ENCODE results near the gene ADCY7.

Gene ADCY7

DNA sequence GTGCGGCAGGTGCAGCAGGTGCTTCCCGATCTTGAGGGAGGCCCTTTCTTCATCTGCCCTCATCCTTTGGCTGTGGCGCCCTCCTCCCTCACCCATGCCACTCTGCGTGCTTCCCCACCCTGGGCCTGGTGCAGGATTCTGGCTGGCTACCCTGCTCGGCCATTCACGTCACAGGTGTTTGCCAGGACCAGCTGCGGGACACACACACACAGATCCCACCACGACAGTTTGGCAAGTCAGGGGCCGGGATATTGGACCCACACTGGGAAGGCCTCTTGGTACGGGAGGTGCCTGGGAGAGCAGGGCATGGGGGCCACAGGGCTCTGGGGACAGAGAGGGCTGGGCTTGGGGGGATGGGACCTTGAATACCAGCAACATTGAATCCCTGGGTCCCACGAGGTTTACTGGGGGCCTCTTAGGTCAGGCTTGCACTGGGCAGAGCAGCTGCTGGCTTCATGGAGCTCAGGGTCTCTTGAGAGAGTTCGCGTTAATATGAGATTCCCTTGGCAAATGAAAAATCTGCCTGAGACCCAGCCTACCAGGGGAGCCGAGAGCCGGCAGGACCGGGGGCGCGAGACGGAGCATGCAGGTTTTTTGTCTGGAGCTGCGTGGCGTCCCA is 15.1 kb downstream of the ADCY7 start:
- H3K4me3 ChIP-seq (replicated peaks in 1 of 2; ENCODE audit: low read depth in 2 of 2, low read length in 2 of 2), result no peak overlapping the region
- DNase-seq (ENCODE audit: low read depth in 2 of 2), result no peak
- TF ChIP-seq, protein P1, sequence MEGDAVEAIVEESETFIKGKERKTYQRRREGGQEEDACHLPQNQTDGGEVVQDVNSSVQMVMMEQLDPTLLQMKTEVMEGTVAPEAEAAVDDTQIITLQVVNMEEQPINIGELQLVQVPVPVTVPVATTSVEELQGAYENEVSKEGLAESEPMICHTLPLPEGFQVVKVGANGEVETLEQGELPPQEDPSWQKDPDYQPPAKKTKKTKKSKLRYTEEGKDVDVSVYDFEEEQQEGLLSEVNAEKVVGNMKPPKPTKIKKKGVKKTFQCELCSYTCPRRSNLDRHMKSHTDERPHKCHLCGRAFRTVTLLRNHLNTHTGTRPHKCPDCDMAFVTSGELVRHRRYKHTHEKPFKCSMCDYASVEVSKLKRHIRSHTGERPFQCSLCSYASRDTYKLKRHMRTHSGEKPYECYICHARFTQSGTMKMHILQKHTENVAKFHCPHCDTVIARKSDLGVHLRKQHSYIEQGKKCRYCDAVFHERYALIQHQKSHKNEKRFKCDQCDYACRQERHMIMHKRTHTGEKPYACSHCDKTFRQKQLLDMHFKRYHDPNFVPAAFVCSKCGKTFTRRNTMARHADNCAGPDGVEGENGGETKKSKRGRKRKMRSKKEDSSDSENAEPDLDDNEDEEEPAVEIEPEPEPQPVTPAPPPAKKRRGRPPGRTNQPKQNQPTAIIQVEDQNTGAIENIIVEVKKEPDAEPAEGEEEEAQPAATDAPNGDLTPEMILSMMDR (IDR thresholded peaks at IDR 0.05; ENCODE audit: low read depth, low read length), result no peak

DNA sequence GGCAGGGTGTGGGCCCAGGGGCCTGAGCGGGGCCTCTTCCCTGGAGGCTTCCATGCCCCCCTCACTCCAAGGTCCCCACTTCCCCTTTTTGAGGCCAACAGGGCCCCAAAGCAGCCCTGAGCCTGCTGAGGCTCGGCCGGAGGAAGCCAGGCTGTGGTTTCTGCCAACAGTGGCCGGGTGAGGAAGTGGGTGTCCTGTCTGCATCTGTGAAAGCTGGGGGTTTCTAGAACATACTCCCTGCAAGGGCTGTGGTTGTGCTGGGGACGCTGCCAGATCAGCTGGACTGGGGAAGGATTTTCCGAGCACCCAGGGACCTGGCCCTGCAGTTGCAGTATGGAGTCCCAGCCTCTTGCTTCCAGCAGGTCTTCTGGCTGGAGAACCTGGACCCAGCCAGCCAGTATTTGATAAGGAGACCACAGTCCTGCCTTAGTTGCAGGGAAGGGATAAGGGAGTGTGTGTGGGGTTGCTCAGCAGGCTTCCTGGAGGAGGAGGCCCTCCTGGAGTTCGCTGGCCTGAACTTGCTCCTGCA is 15.7 kb downstream of the ADCY7 start:
- no peak overlapping the region for H3K4me3 ChIP-seq (replicated peaks in 1 of 2; ENCODE audit: low read depth in 2 of 2, low read length in 2 of 2)
- peak; percentile 22 to 75 for DNase-seq (ENCODE audit: low read depth in 2 of 2)
- TF ChIP-seq, protein P1 (IDR thresholded peaks at IDR 0.05; ENCODE audit: low read depth, low read length), result no peak

DNA sequence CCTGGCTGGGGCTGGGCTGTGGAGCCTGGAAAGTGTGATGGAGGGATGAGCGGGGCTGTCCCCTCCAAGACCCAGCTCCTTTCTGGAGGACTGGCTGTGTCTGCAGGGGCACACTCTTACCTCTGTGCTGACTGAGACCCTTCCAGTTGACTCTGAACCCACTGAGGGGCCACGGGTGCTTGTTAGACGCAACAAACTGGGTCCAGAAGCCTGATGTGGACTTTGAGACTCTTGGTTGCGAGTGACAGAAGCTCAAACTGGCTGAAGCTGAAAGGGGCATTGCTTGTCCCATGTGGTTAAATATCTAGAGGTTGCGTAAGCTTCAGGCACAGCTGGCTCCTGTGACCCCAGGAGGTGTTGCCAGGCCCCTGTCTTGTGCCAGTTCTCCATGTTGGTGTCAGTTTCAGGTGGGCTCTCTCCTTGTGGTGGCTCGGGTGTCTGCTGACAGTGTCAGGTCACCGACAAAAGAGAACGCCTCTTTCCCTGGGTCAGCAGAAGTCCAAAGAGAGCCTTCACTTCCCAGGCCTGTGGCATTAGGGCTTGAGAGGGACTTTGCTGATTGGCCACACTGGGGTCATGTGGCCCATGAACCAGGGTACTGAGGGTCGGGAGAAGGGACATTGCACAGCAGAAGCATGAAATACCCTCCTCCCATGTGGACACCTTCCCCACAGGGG is 16.7 kb downstream of the ADCY7 start:
- TF ChIP-seq, protein P1 (IDR thresholded peaks at IDR 0.05; ENCODE audit: low read depth, low read length), result no peak
- H3K4me3 ChIP-seq (replicated peaks in 1 of 2; ENCODE audit: low read depth in 2 of 2, low read length in 2 of 2), result no peak overlapping the region
- no peak for DNase-seq (ENCODE audit: low read depth in 2 of 2)

DNA sequence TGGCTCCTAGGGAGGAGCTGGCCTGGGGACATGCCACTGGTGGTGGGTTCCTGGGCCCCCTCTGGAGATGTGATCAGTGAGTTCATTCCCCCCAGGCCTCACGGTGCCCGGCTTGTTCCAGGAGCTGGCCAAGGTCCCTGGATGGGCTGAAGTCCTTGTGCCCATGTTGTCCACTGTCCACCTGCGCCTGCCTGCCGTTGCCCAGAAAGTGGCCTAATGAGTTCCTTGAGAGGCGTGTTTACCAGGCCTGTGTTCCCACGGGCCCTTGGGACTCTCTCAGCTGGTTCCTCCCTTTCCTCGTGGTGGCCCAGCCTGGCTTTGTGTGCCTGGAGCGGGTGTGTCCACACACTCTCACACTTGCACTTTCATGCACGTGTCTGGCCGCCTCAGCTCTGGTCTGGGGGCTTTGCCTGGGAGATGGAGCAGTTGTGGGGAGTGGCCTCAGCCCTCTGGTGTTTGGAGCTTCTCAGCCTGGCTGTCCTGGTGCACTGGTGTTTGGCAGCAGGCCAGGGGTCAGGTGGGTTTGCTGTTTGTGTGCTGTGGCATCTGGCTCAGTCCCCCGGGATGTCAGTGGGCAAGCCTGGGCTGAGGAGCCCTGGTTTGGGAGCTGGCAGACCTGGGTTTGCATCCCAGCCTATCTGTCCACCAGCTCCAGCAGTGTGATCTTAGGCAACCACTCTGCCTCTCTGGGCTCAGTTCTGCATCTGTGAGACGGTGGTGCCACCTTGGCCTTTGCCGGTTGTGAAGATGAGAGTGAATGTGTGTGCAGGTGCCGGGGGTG is 18.0 kb downstream of the ADCY7 start:
- no peak for DNase-seq (ENCODE audit: low read depth in 2 of 2)
- TF ChIP-seq, protein P1 (IDR thresholded peaks at IDR 0.05; ENCODE audit: low read depth, low read length), result no peak

DNA sequence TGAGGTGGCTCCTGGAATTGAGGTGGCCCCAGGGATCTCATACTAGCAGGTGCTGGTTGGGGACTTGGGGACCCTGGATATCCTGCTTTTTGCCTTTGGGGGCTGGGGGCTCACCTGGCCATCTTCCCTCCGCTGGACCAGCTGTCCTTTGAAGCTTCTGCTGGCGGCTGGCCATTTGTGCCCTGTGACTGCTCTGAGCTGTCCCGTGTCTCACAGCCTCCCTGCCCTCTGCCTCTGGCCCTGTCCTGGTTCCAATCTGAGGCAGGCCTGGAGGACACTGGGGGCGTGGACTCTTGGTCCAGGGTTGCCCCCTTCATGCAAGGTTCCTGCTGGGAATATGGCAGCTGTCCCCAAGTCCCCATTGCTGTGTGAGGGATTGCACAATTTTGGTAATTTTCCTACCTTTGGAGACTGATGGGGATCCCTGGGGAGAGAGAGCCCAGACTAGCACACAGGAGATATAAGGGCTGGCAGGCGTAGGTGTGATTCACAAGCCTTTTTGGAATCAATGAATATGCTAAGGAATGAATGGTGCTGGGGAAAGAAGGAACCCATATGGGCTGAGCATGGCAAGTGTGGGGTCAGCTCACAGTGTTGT is 19.2 kb downstream of the ADCY7 start:
- no peak overlapping the region for H3K4me3 ChIP-seq (replicated peaks in 1 of 2; ENCODE audit: low read depth in 2 of 2, low read length in 2 of 2)
- TF ChIP-seq, protein P1 (IDR thresholded peaks at IDR 0.05; ENCODE audit: low read depth, low read length), result no peak
- no peak for DNase-seq (ENCODE audit: low read depth in 2 of 2)

More for the DNA sequence above, 18.0 kb downstream of the ADCY7 start:
- no peak overlapping the region for H3K4me3 ChIP-seq (replicated peaks in 1 of 2; ENCODE audit: low read depth in 2 of 2, low read length in 2 of 2)

DNA sequence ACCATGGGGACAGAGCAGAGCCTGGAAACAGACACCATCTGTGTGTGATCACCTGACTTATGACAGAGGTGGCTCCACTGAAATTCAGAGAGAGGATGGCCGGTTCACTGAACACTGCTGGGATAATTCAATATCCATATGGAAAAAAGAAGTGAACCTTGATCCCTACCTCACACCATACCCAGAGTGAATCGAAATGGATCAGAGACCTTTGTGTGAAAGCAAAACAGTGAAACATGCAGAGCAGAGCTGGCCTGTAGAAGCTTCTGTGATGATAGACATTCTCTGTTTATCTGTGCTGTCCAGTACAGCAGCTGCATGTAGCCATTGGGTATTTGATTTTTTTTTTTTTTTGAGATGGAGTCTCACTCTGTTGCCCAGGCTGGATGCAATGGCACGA is 20.3 kb downstream of the ADCY7 start:
- no peak overlapping the region for H3K4me3 ChIP-seq (replicated peaks in 1 of 2; ENCODE audit: low read depth in 2 of 2, low read length in 2 of 2)
- TF ChIP-seq, protein P1 (IDR thresholded peaks at IDR 0.05; ENCODE audit: low read depth, low read length), result no peak
- no peak for DNase-seq (ENCODE audit: low read depth in 2 of 2)
